LNCAP (cell line): ENCODE results near the gene PLSCR3.

ENCODE experiments used
- TF ChIP-seq, protein P1 (sequence below): fragments of 450-650 bp; IDR thresholded peaks from 2 replicates; pipeline ENCODE4 v1.5.1; 2017; ENCODE audit warnings: mild to moderate bottlenecking

PLSCR3 gene

DNA sequence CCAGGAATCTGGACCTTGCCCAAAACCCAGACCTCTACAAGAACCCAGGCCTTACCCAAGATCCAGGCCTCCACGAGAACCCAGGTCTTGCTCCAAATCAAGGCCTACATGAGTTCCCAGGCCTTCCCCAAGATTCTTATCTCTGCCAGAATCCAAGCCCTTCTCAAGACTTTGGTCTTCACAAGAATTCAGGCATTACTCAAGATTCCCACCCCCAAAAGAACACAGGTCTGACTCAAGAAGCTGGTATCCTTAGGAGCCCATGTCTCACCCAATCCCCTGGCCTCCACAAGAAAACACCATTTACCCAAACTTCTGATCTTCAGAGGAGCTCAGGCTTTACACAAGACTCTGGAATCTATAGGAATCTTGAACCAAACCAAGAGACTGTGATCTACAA lies 36.9 kb upstream of the PLSCR3 start:
- TF ChIP-seq, protein P1, sequence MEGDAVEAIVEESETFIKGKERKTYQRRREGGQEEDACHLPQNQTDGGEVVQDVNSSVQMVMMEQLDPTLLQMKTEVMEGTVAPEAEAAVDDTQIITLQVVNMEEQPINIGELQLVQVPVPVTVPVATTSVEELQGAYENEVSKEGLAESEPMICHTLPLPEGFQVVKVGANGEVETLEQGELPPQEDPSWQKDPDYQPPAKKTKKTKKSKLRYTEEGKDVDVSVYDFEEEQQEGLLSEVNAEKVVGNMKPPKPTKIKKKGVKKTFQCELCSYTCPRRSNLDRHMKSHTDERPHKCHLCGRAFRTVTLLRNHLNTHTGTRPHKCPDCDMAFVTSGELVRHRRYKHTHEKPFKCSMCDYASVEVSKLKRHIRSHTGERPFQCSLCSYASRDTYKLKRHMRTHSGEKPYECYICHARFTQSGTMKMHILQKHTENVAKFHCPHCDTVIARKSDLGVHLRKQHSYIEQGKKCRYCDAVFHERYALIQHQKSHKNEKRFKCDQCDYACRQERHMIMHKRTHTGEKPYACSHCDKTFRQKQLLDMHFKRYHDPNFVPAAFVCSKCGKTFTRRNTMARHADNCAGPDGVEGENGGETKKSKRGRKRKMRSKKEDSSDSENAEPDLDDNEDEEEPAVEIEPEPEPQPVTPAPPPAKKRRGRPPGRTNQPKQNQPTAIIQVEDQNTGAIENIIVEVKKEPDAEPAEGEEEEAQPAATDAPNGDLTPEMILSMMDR, result no peak

GRCh38 chr17:7429722-7430121 lies 35.4 kb upstream of the PLSCR3 start:
- TF ChIP-seq, protein P1, result no peak

DNA sequence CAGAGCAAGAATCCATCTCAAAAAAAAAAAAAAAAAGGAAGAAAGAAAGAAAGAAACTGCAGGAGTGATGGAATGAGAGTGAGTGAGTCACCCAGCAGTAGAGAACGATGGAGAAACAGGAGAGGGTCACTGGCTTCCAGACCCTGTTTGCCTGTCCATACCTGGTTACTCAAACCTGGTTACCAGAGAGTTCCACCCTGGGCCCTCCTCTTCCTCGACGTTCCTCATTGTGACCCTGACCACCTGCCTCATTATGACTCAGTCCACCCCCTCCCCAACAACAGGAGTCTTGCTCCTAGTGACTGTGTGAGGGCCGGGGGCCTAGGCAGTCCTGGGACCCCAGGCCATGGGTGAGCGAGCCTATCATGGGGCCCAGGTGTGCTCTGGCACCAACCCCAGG lies 34.2 kb upstream of the PLSCR3 start, which contains the start of gene SPEM3:
TSS of gene SPEM3 (plus strand) at position 301 of the 400 bp plus-strand sequence. CDS start at position 347, 46 bp downstream.
- TF ChIP-seq, protein P1, result no peak

DNA sequence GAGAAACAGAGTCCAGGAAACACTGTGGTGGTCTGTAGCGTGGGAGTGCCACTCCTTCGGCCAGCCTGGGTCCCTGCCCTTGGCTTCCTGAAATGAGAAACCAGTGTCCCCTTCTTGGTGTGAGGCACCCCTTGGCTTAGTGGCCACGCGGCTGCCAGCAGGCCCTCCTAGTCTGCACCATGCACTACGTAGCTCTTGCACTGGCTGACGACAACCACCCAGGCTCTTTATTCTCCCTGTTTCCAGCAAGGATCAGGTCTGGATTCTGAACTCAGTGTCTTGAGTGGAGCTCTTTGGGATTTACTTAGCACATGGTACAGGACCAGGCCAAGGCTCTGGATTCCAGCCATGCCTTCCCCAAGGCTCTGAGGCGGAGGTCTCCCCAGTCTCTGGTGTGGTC lies 33.2 kb upstream of the PLSCR3 start:
- TF ChIP-seq, protein P1, result no peak

DNA sequence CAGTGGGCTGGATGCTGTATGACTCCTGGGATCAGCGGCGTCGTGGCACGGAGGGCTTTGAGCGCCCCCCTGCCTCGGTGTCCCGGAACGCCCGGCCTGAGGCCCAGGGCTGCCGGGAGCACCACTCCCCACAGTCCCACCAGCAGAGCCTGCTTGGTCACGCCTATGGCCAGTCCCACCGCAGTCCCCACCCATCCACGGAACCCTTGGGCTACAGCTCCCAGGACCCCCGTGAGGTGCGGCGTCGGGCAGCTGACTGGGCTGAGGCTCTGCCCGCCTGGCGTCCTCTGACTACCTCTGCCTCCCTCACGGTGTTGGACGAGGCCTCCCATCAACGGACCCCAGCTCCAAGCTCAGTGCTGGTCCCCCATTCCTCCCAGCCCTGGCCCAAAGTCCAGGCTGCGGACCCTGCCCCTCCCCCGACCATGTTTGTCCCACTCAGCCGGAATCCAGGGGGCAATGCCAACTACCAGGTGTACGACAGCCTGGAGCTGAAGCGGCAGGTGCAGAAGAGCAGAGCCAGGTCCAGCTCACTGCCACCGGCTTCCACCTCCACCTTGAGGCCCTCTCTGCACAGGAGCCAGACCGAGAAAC lies 32.7 kb upstream of the PLSCR3 start:
- TF ChIP-seq, protein P1, result no peak

GRCh38 chr17:7426203-7426863 lies 32.0 kb upstream of the PLSCR3 start:
- TF ChIP-seq, protein P1, result no peak

GRCh38 chr17:7425756-7426155 lies 31.4 kb upstream of the PLSCR3 start:
- TF ChIP-seq, protein P1, result no peak
